HG02763 (cell line): ENCODE data around the gene PRELID1.

Experiments used
- ATAC-seq: cut with Tn5 transposase; IDR thresholded peaks from one replicate; pipeline ENCODE4 v1.9.1; 2021; ENCODE audit warnings: mild to moderate bottlenecking, moderate library complexity; ENCODE audit not compliant: unreplicated experiment

Gene PRELID1

DNA sequence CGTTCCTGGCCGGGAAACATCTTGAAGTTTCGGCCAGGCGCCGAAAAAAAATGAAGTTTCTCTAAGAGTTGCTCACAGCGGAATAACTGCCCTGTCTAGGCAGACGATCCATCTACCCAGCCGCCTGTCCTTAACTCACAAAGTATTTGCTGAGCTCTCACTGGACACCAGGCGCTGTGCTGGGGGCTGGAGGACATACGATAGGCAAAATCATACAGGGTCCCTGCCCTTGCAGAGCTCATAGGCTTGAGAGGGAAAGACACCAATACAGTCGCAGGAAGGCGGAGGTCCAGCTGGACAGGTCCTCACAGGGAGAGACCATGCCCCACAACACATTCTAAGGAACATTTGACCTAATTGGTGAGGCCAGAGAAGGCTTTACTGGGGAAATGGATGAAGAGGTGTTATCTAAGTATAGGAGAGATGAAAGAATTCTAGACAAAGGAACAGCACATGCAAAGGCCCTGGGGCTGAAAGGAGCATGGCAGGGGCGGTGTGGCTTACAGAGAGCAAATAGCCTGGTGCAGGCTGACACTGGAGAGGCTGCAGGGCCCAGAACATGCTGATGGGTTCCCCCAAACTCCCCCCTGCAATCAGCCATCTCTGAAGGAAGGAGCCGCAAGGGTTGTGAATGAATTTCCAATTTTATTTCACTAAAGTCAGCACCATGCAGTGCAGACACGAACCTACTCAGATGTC, 10.1 kb downstream of the PRELID1 start:
- ATAC-seq: no peak

DNA sequence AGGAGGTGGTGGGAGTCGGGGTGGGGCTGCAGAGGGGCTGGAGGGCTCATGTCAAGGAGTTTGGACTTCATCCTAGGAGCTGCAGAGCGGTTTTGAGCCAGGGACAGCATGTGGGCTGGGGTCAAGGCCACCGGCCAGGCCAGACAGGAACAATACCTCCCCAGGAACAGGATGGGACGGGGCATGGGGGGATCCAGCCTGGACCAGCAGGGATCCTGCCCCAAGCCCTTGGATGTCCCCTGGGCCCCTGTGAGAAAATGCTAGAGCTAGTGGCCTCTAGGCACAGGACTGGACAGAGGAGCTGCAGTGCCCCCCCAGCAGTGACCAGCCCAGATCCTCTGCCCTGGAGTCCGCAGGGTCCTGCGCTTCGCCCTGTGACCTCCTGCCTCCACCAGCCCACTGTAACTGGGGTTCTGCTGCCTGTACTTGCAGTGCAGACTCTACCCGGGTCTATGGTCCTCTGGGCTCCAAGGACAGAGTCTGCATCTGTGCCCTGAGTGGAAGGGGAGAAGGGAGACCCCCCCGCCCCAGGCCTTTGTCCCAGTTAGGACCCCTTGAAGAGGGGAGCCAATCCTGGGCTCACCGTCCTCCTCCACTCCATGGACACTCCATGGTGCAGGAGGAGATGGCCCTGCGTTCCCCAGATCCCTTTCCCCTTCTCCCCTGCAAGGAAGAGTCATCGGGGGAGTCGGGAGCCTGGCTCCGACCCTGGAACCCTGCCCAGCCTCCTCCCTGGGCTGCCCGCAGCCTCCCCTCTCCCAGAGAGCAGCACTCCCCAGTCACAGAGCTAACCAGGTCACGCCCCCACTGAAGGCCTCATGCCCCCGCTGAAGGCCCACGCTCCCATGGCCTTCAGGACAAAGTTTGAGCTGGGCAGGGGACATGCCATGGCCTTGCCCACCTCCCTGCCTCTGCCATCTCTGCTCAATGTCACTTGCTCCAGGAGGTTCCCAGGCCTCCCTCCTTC, 11.1 kb downstream of the PRELID1 start:
- no peak for ATAC-seq

DNA sequence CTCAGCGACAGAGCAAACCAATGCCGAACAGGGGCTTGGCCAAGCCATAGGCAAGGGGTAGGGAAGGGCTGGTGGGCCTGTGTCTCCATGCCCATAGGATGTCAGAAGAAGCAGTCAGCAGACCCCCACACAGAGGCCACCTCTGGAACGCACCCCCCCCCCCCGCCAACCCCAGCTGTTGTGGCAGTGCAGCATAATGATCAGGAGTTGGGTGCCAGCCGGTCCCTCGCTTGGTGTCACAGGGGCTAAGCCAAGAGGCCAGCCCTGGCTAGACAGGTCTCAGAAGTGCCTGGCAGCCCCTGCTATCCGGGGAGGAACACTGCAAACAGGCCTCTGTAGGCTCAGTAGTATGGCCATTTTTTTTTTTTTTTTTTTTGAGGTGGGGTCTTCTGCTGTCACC, 11.8 kb downstream of the PRELID1 start:
- no peak for ATAC-seq

DNA sequence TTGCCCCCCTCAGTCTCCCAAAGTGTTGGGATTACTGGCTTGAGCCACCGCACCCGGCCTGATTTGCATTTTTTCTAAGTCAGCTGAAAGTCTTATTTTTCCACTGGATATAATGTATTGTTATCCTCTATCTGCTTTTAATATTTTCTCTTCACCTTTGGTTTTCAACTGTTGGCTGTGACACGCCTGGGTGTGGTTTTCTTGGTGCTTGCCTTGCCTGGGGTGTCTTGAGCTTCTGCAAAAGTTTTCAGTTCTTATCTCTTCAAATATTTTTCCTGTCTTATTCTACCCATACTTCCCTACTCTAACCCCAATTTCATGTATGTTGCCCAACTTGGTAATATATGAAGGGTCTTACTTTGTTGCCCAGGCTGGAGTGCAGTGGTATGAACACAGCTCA, 12.4 kb downstream of the PRELID1 start:
- no peak for ATAC-seq

DNA sequence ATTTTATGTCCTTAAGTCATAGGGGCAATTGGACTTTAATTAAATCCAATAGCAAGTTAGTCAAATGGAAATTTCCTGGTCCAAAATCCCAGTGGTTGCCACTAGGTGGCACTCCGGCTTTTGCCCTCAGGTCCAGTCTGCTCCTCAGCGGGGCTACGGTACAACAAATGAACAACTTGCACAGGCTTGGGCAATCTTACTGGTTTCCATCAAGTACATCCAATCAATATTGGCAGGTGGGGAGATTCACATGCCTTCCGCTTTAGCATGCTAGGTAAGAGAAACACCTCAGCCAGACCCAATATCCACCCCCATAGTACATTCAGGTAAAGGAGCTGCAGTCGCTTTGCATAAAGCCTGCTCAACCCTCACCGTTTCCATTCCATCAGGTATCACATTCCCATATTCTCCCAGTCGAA, 14.4 kb downstream of the PRELID1 start:
- no peak for ATAC-seq

DNA sequence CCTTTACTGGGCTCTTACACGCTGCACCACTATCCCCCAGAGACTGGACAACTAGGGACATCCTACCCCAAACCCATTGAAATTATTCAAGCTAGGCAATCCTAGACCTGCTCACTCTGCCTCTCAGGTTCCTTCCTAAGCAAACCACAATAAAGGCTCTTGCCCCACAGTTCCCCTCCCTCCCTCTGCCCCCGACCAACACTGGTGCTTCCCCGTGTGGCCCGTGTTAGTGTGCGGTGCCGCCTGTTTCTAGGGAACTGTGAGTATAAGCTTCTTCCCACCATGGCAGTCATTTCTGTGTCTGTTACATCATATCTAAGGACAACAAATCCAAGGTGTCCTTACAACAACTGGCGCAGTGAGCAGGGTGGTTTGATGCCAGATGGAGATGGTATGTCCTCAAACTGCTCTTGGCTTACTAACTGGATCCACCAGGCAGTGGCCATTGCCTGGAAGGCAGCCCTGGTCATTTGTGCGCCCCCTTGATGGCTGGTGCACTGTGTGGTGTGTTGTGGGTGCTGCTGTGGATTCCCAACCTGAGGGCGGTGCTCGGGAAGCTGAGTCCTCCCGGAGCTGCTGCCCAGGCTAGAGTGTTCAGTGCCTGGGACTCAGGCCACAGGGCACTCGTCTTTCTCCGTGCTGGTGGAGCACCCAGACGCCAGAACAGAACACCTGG, 16.5 kb downstream of the PRELID1 start:
- ATAC-seq: no peak

DNA sequence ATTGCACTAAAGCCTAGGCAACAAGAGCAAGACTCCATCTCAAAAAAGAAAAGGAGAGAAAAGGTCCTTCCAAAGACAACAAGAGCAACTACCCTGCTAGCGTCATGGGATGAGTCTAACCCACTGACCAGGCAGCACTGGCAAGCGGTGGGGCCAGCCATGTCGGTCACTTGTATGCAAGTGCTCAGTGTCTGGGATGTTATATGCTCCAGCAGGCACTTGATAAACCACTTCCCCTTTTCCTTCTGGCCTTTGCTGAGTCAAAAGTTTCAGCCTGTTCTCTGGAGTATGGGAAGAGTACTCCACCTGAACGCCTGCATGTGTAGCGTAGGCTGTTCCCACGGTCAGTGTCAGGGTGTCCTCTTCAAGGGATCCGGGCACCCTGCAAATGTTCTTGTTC, 17.3 kb downstream of the PRELID1 start:
- no peak for ATAC-seq

DNA sequence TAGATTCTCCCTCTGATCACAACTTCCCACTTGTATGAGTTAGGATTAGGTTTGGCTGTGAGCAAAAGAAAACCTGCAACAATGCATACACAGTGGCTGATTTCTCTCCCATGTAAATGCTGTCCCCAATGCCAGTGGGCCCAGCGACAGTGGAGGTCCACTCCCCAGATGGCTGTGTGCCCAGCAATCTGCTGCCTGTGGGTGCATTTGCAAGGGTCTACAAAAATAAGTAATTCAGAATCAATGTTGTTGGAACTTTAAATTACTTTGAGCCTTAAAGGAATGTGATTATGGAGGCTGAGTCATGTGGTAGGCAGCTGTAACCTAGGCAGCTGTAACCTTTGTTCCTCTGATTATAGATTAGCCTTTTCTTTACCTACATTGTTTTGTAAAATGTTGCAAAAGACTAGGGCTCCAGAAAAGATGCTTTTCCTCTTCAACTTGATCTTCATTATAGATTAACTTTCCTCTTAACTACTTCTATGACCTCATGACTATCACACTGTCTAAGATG, 22.3 kb downstream of the PRELID1 start:
- no peak for ATAC-seq

DNA sequence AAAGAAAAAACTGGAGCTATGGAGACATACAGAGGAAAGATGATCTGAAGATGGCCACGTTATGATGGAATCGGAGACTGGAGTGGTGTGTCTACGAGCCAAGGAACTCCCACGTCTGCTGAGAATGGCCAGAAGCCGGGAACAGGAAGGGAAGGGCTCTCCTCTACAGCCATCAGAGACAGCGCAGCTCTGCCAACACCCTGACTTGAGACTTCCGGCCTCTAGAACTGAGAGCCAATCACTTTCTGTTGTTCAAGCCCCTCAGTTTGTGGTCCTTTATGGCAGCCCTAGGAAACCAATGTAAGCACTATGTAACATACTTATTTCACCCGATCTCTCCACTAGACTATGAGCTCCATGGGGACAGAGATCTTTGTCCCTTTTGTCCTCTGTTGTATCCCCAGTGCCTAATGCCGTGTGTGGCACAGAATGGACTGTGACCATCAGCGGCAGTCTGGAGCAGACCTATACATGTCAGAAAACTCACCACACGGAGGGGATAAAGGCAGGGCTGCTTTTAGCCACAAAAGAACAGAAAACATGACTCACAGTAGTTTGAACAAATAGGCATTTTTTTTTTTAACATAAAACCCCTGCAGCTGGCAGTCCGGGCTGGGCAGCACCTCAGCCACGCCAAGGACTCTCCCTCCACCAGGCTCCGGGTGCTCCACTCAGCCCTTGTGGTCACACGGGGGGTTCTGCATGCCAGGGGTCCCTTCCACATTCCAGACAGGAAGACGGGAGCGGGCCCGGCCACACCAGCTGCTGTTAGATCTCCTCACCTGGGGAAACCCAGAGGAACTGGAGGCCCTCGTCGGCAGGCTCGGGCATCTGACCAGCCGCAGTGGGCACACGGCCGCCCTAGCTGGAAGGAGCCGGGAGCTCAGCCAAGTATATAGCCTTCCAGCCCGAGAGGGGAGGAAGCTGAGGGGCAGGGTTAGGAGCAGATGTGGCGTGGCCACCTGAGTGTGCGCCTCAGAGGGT, 24.2 kb downstream of the PRELID1 start:
- ATAC-seq: no peak

DNA sequence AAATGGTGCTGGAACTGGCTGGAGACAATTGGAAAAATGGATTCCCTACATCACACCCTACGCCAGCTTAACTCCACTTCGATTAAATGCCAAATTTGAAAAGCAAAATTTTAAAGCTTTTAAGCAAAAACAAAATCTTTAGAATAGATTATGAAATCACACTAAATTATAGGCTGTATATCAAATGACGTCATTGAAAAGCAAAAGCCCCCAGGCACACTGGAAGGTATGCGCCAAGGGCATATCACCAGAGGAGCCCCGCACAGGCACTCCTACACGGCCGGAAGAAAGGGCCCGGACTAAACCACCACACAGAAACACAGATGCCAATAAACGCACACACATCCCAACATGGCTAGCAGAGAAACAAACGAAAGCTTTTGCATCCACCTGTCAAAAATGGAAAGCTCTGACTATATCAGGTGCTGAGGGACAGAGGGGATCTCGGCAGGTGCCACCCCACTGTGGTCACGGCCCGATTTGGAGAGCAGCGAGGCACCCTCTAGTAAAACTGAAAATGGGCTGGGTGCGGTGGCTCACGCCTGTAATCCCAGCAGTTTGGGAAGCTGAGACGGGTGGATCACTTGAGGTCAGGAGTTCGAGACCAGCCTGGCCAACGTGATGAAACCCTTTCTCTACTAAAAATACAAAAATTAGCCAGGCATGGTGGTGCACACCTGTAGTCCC, 25.1 kb downstream of the PRELID1 start:
- ATAC-seq: no peak

DNA sequence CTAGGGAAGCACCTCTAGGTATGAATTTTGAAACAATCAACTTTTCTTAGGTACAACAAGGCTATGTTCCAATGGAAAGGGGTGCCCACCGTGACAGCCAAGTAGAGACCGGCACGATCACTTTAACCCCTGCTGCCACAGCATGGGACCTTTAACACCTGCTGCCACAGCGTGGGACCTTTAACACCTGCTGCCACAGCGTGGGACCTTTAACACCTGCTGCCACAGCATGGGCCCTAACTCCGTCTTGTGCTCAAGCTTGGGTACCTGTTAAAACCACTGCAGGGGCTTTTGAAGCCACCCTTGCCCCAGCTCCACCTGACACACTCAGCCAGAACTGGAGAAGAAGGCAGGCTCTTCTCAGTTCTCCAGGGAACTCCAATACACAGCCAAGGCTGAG, 26.3 kb downstream of the PRELID1 start:
- ATAC-seq: no peak

DNA sequence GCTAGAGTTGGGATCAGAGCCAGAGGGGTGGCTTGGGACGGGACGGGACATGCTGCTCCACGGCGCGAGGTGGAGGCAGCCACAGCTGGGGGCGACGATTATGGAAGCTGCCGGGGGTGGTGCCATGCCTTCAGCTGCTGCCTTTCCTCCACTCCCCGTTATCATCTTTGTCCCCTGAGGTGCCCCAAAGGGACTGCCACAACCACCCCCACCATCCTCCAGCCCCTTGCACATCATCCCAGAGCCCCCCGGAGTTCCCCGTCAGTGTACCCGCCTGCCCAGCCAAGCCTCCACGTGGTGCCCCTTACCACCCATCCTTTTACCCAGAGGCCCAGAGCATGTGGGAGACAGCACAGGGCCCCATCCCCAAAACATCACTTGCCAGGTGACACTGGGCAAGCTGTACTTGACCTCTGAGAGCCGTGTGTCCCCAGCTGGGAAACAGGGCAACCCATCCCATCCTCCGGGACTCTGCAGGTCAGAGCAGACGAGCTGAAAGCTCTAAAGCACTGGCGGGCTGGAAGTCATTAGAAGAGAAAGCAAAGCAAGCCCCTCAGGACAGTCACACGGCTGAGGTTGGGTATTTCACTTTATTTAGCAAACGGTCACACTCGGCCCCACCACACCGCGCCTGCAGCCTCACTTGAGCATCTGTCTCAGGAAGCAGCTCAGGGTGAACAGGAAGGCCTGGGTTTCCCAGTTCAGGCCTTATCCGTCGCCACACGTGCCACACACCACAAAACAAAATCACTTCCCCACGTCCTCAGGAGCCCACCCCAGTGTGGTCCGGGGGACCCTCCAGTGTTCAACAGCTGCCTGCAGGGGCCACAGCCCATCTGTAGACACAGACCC, 27.6 kb downstream of the PRELID1 start:
- ATAC-seq: no peak

DNA sequence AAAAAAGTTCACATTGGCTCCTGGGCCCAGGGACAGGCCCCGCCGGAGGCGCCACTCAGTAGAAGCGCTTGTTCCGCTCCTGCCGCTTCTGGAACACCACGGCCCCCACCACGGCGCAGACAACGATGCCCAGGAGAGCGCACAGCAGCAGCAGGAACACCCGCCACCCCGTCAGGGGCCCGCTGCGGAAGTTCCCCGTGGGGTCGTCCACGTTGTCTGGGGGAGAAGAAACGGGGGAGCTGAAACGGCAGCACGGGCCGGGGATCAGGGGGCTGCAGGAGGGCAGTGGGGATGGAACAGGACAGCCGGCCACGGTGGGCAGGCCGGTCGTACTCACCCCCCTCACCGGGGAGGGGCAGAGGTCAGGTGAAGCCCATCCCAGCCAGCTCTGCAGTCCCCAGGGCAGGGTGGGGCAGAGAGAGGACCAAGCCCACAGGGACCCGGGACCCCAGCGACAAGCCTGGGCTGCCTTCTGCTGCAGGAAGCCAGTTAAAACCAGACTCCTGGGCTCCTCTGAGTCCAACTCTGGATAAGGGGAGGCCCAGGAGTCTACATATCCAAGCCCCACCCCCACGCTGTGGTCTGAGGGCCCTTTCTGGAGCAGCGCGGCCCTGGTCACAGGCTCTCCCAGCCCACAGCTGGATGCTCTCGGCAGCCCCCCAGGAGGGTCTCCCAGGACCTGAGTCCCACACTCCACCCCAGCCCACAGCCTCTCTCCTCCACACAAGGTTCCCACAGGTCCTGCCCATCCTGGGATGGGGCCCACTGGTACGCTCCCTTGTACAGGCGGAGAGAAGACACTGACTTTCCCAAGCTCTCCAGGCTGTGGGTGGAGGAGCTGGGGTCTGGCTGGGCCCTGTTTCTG, 28.7 kb downstream of the PRELID1 start:
- no peak for ATAC-seq

DNA sequence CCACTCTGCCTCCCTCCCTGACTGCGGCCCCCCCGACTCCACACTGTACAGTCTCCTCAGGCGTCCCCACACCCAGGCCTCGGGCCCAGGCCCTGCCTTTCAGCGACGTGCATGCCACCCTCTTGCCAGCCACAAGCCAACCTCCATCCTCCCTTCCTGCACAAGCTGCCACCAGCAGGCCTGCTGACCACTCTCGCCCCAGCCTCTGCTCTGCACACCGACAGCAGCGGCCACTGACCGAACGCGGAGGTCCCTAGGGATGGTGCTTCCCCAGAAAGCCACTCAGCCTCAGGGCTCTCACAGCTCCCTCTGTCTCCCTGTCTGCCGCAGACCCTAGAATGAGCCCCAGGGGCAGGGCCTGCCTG, 29.3 kb downstream of the PRELID1 start:
- ATAC-seq: no peak

DNA sequence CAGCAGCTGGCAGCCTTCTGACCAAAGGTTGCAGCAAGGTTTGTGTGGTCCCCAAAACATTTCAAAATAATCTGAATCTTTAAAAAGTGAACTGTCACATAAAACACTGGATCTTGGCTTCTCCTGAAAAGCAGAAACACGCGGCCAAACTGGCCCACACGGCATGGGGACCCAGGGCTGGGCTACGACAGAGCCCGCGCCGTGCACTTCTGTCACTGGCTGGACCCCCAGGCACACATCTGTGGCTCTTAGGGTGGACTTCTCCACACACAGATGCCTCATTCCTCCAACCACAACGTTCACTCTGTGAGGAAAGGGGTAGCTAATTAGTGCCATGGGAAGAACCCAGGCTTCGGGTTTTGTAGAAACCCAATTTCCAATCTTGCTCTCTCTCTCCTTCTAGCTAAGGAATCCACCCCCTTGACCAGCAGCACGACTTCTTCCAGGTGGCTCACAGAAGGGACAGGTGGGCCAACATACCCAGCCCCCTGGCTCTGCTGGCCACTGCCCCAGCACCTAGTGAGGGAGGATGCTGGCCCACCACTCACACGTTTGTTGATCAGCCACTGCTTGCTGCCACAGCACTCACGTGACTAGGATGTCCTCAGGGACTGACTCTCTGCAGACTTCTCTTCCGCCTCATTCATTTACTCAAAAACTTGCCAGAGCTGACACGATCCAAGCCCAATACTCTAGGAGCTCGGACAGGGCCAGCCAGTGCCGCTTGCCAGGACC, 30.0 kb downstream of the PRELID1 start:
- no peak for ATAC-seq

DNA sequence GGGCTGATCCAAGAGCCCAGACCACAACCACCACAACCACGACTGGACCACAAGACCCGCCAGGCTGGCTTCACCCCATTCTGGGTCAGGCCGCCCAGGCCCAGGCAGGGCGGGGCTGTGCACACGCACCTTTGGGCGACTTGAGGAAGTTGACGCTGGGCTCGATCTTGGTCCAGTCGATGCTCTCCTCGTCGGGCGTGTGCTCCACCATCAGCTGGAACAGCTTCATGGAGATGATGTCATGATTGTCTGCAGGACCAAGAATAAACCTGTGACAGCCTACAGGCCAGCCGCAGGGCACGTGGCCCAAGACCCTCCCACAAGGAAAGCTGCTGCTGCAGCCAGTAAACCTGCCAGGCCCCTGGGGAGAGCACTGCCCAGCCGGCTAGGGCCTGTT, 30.6 kb downstream of the PRELID1 start:
- no peak for ATAC-seq
